ENCODE results near the gene DCAF6.

- TF ChIP-seq CTCF (IDR thresholded peaks at IDR 0.05) (no peak), POLR2A (IDR thresholded peaks at IDR 0.05) (no peak)
Observed at GRCh38 chr1:167950569-167950968, 14.1 kb downstream of the DCAF6 start.

All from lower leg skin (tissue), 3 donors.